SK-N-SH (cell line): ENCODE data around the gene SLC25A25. TPM values are rescaled to one million over a fixed set of nuclear protein-coding genes. Genes with fewer than 3 reads are reported as not detected.

Experiments used
- CTCF ChIA-PET: fragments of 300-600, 350-600 bp; formaldehyde crosslinking; extraction: SDS; loops from one replicate; lab custom pipeline; 2021; lab: Yijun Ruan, JAX
- POLR2A ChIA-PET: fragments of 350-600 bp; sonication (Branson Sonifier 250); formaldehyde crosslinking; extraction: SDS; loops from one replicate; lab custom pipeline; 2020; ENCODE audit warnings: antibody characterized with exemption, inconsistent platforms; lab: Yijun Ruan, JAX
- DNase-seq: peaks from one replicate; pipeline ENCODE4 v3.0.0; 2012
- H2AFZ ChIP-seq: fragments of 200-600 bp; sonication (generic); 2 replicates; pipeline ENCODE4 v1.8.1; 2016; ENCODE audit warnings: antibody characterized with exemption, mild to moderate bottlenecking, low read depth
- H3F3A ChIP-seq: fragments of 200-600 bp; sonication (generic); replicated peaks from 2 replicates; pipeline ENCODE3; 2016; ENCODE audit warnings: antibody characterized with exemption, mild to moderate bottlenecking; ENCODE audit not compliant: insufficient read depth
- H3K27ac ChIP-seq, 2 experiments: fragments of 200-500 bp in 1 of 2; fragments of 200-600 bp in 1 of 2; sonication (Bioruptor generic) in 1 of 2; sonication (generic), shearing (Covaris generic) in 1 of 2; 2 replicates each; pipeline versions ENCODE4 v1.5.1 to v1.6.1; 2014 to 2016; ENCODE audit warnings: low read depth in 2 of 2, inconsistent platforms in 1 of 2, low read length in 1 of 2, mild to moderate bottlenecking in 1 of 2, mixed read lengths in 1 of 2
- H3K27me3 ChIP-seq: fragments of 200-600 bp; sonication (generic), shearing (Covaris generic); 2 replicates; pipeline ENCODE4 v1.6.1; 2016; ENCODE audit warnings: mixed run types; ENCODE audit not compliant: insufficient read depth
- H3K36me3 ChIP-seq, 2 experiments: fragments of 200-500 bp in 1 of 2; fragments of 200-600 bp in 1 of 2; sonication (Bioruptor generic) in 1 of 2; sonication (generic) in 1 of 2; replicated peaks in 1 of 2; 2 replicates each; pipeline versions ENCODE3 to v1.5.1; 2014 to 2016; ENCODE audit warnings: low read length in 1 of 2, mild to moderate bottlenecking in 1 of 2; ENCODE audit not compliant: insufficient read depth in 2 of 2, control insufficient read depth in 1 of 2
- H3K4me1 ChIP-seq, 2 experiments: fragments of 200-500 bp in 1 of 2; fragments of 200-600 bp in 1 of 2; sonication (Bioruptor generic) in 1 of 2; sonication (generic), shearing (Covaris generic) in 1 of 2; 2 replicates each; pipeline versions ENCODE4 v1.5.1 to v1.6.1; 2014 to 2016; ENCODE audit warnings: low read depth in 1 of 2, low read length in 1 of 2, mixed run types in 1 of 2; ENCODE audit not compliant: insufficient read depth in 2 of 2, control insufficient read depth in 1 of 2
- H3K4me2 ChIP-seq: fragments of 200-600 bp; sonication (generic), shearing (Covaris generic); 2 replicates; pipeline ENCODE4 v1.6.1; 2017; ENCODE audit warnings: mixed run types
- H3K4me3 ChIP-seq, 2 experiments: fragments of 200-500 bp in 1 of 2; fragments of 200-600 bp in 1 of 2; sonication (Bioruptor generic) in 1 of 2; sonication (generic), shearing (Covaris generic) in 1 of 2; 2 replicates each; pipeline versions ENCODE4 v1.5.1 to v1.8.1; 2014 to 2016; ENCODE audit warnings: low read depth in 2 of 2, inconsistent platforms in 1 of 2, low read length in 1 of 2, mild to moderate bottlenecking in 1 of 2, mixed read lengths in 1 of 2, moderate library complexity in 1 of 2
- H3K79me2 ChIP-seq: fragments of 200-600 bp; sonication (generic); 2 replicates; pipeline ENCODE4 v1.8.1; 2017; ENCODE audit warnings: mild to moderate bottlenecking; ENCODE audit not compliant: insufficient read depth
- H3K9ac ChIP-seq: fragments of 200-600 bp; sonication (generic); 2 replicates; pipeline ENCODE4 v1.6.1; 2017; ENCODE audit warnings: mixed run types
- H3K9me2 ChIP-seq: fragments of 200-600 bp; sonication (generic); 2 replicates; pipeline ENCODE4 v1.6.1; 2017; ENCODE audit warnings: mixed run types
- H3K9me3 ChIP-seq: fragments of 200-600 bp; sonication (generic); 2 replicates; pipeline ENCODE4 v1.6.1; 2017; ENCODE audit warnings: mixed run types, mild to moderate bottlenecking, moderate library complexity
- H4K20me1 ChIP-seq: fragments of 200-600 bp; sonication (generic); 2 replicates; pipeline ENCODE4 v1.6.1; 2017; ENCODE audit warnings: mild to moderate bottlenecking, mixed run types; ENCODE audit not compliant: insufficient read depth
- CHD2 ChIP-seq: fragments of 150-350 bp; IDR thresholded peaks from 2 replicates; pipeline ENCODE4 v1.6.1; 2018; ENCODE audit warnings: low read length; ENCODE audit not compliant: partially characterized antibody
- EP300 ChIP-seq, 2 experiments: IDR thresholded peaks; 2 replicates each; pipeline versions ENCODE4 v1.4.0 to v1.6.1; 2012; ENCODE audit warnings: borderline replicate concordance in 1 of 2, low read depth in 1 of 2, low read length in 1 of 2
- FOSL2 ChIP-seq: IDR thresholded peaks from 2 replicates; pipeline ENCODE4 v1.4.0; 2012; ENCODE audit warnings: low read depth, mild to moderate bottlenecking, moderate library complexity, borderline replicate concordance
- MAX ChIP-seq: IDR thresholded peaks from 2 replicates; pipeline ENCODE4 v1.4.0; 2012; ENCODE audit warnings: low read depth
- MEF2A ChIP-seq: IDR thresholded peaks from 2 replicates; pipeline ENCODE4 v1.4.0; 2012; ENCODE audit warnings: low read depth, borderline replicate concordance
- MXI1 ChIP-seq: IDR thresholded peaks from 2 replicates; pipeline ENCODE4 v1.6.1; 2012; ENCODE audit warnings: mild to moderate bottlenecking, low read depth, low read length, improper control_type of control experiment
- NFIC ChIP-seq: IDR thresholded peaks from 2 replicates; pipeline ENCODE4 v1.4.0; 2012; ENCODE audit warnings: borderline replicate concordance
- NRF1 ChIP-seq: IDR thresholded peaks from 2 replicates; pipeline ENCODE4 v1.6.1; 2012; ENCODE audit warnings: low read depth, mild to moderate bottlenecking, low read length
- POLR2AphosphoS5 ChIP-seq: IDR thresholded peaks from 2 replicates; pipeline ENCODE4 v1.6.1; 2012; ENCODE audit warnings: low read depth, low read length
- RAD21 ChIP-seq: IDR thresholded peaks from 2 replicates; pipeline ENCODE4 v1.6.1; 2012; ENCODE audit warnings: mild to moderate bottlenecking, low read length
- RCOR1 ChIP-seq: fragments of 150-350 bp; IDR thresholded peaks from 2 replicates; pipeline ENCODE4 v1.6.1; 2017; ENCODE audit warnings: antibody characterized with exemption, low read length
- RFX5 ChIP-seq: IDR thresholded peaks from 2 replicates; pipeline ENCODE4 v1.6.1; 2012; ENCODE audit warnings: mild to moderate bottlenecking, improper control_type of control experiment, low read length
- SIN3A ChIP-seq: IDR thresholded peaks from 2 replicates; pipeline ENCODE4 v1.6.1; 2012; ENCODE audit warnings: low read depth, mild to moderate bottlenecking, low read length, moderate library complexity, borderline replicate concordance
- SMC3 ChIP-seq: IDR thresholded peaks from 2 replicates; pipeline ENCODE4 v1.6.1; 2012; ENCODE audit warnings: low read depth, low read length, improper control_type of control experiment
- TCF12 ChIP-seq: IDR thresholded peaks from 2 replicates; pipeline ENCODE4 v1.4.0; 2012
- YY1 ChIP-seq: IDR thresholded peaks from 2 replicates; pipeline ENCODE4 v1.4.0; 2012; ENCODE audit warnings: low read depth, mild to moderate bottlenecking
- WGBS: methylation state at CpG from one replicate; pipeline ENCODE4 v1.1.6; 2017; ENCODE audit warnings: low lambda C conversion rate; 5-methylcytosine and 5-hydroxymethylcytosine counted together
- polyA plus RNA-seq, 3 experiments: library from polyadenylated mRNA; depleted of rRNA; stranded (reverse); fragments of >200 nt; gene quantifications; 2 replicates each; pipeline ENCODE4 v1.2.3, GENCODE V29; 2012
- TF ChIP-seq, protein P1 (sequence below): IDR thresholded peaks from 2 replicates; pipeline ENCODE4 v1.4.0; 2012; ENCODE audit warnings: low read depth, borderline replicate concordance
- TF ChIP-seq, protein P2 (sequence below): fragments of 150-350 bp; IDR thresholded peaks from 2 replicates; pipeline ENCODE4 v1.6.1; 2017; ENCODE audit warnings: antibody characterized with exemption, low read length, low read depth, borderline replicate concordance
- TF ChIP-seq, protein P3 (sequence below): fragments of 200-600 bp; sonication (generic); IDR thresholded peaks from 2 replicates; pipeline ENCODE4 v1.6.1; 2017; ENCODE audit warnings: antibody characterized with exemption, mild to moderate bottlenecking, moderate library complexity
- TF ChIP-seq, protein P4 (sequence below): IDR thresholded peaks from 2 replicates; pipeline ENCODE4 v1.6.1; 2012; ENCODE audit warnings: mild to moderate bottlenecking, low read depth, low read length, moderate library complexity

The SLC25A25 gene
- polyA plus RNA-seq, 1 of the 3 experiments (the other 2 are of a cell fraction), result 12.1 TPM

GRCh38 chr9:128118472-128118857 is 50.4 kb downstream of the SLC25A25 start:
- ChIA-PET CTCF (interaction anchor here (0.7 to 6.5 kb wide), 48 partner anchors 9 to 376 kb away, joined by 3 to 246 read pairs (median 6); partner anchors contain the start of genes BBLN, EEIG1, NAIF1 and PIP5KL1), POLR2A (interaction anchor here (1.1 to 1.3 kb wide), 2 partner anchors 10 to 146 kb away, joined by 3 read pairs; no protein-coding TSS in a partner anchor)
- H3K9ac ChIP-seq, result no peak overlapping the region
- 96% methylated on average over 3 of the region's 3 CpGs for WGBS
- TF ChIP-seq FOSL2 (no peak), RFX5 (no peak), CHD2 (no peak)
- no peak overlapping the region for H3K27ac ChIP-seq
- no peak overlapping the region for H3K4me3 ChIP-seq
- no peaks in the 10 kb centered on the region for H3K79me2 ChIP-seq
- no peaks in the 10 kb centered on the region for H4K20me1 ChIP-seq
- H3K9me3 ChIP-seq, result no peaks in the 10 kb centered on the region
- H3K4me1 ChIP-seq, result peaks cover 4 to 7% of the 10 kb centered on the region in 2 experiments; a peak in 1 of 4 replicates
- H2AFZ ChIP-seq, result no peak overlapping the region
- H3F3A ChIP-seq, result no peaks in the 10 kb centered on the region
- H3K27me3 ChIP-seq, result no peaks in the 10 kb centered on the region
- no peaks in the 10 kb centered on the region for H3K9me2 ChIP-seq
- DNase-seq, result no peak
- H3K36me3 ChIP-seq, result peaks cover 0 to 16% of the 10 kb centered on the region in 2 experiments
- H3K4me2 ChIP-seq, result no peak overlapping the region

DNA sequence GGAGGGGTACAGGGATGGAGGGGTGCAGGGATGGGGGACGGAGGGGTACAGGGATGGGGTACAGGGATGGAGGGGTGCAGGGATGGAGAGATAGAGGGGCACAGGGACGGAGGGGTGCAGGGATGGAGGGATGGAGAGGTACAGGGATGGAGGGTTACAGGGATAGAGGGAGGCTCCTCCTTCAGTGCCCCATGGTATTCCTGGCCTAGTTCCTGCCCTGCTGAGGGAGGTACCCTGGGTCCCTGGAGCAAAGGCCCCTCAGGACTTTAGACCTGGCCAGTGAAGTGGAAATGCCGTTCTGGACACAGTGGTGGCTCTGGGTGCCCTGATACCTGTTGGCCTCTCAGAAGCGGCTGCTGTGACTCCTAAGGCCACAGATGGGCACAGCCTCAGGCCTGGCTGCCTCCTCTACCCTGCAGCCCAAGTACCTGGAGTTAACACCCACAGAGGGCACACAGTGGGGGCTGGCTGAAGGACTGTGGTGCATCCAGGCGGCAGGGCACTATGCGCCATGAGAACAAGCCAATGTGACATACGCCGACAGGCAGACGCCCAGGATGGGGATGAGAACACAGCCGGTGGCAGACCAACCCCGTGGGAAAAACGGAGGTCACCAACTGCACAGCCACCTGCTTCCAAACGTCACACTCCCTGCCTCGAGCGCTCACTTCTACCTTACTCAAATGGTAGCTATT is 51.1 kb downstream of the SLC25A25 start:
- no peak overlapping the region for H3K27ac ChIP-seq
- H3K9ac ChIP-seq, result no peak overlapping the region
- H3K36me3 ChIP-seq, result peaks cover 0 to 19% of the 10 kb centered on the region in 2 experiments
- H3F3A ChIP-seq, result no peaks in the 10 kb centered on the region
- H3K79me2 ChIP-seq, result no peaks in the 10 kb centered on the region
- H3K4me3 ChIP-seq, result no peak overlapping the region
- no peak overlapping the region for H3K4me2 ChIP-seq
- no peak for DNase-seq
- POLR2A ChIA-PET, result no interaction called here
- H3K4me1 ChIP-seq, result peaks cover 4 to 7% of the 10 kb centered on the region in 2 experiments; a peak in 1 of 4 replicates
- H3K9me3 ChIP-seq, result no peaks in the 10 kb centered on the region
- no peaks in the 10 kb centered on the region for H3K27me3 ChIP-seq
- no peaks in the 10 kb centered on the region for H3K9me2 ChIP-seq
- CTCF ChIA-PET, result interaction anchor here (0.7 to 1.2 kb wide), 4 partner anchors 84 to 176 kb away, joined by 3 to 4 read pairs (median 4); no protein-coding TSS in a partner anchor
- H2AFZ ChIP-seq, result no peak overlapping the region
- no peaks in the 10 kb centered on the region for H4K20me1 ChIP-seq
- WGBS, result 74% methylated on average over 9 of the region's 15 CpGs
- TF ChIP-seq SIN3A (no peak), RCOR1 (no peak), POLR2AphosphoS5 (no peak), YY1 (no peak), MEF2A (no peak), MAX (no peak), SMC3 (no peak), RAD21 (no peak), EP300 (IDR thresholded peaks at IDR 0.05; ENCODE audit: borderline replicate concordance in 1 of 2, low read depth in 1 of 2, low read length in 1 of 2) (no peak), NFIC (no peak), MXI1 (no peak), TCF12 (no peak), NRF1 (no peak)
- TF ChIP-seq, protein P1, sequence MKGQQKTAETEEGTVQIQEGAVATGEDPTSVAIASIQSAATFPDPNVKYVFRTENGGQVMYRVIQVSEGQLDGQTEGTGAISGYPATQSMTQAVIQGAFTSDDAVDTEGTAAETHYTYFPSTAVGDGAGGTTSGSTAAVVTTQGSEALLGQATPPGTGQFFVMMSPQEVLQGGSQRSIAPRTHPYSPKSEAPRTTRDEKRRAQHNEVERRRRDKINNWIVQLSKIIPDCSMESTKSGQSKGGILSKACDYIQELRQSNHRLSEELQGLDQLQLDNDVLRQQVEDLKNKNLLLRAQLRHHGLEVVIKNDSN, result no peak
- TF ChIP-seq, protein P2, sequence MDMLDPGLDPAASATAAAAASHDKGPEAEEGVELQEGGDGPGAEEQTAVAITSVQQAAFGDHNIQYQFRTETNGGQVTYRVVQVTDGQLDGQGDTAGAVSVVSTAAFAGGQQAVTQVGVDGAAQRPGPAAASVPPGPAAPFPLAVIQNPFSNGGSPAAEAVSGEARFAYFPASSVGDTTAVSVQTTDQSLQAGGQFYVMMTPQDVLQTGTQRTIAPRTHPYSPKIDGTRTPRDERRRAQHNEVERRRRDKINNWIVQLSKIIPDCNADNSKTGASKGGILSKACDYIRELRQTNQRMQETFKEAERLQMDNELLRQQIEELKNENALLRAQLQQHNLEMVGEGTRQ, result no peak
- TF ChIP-seq, protein P3, sequence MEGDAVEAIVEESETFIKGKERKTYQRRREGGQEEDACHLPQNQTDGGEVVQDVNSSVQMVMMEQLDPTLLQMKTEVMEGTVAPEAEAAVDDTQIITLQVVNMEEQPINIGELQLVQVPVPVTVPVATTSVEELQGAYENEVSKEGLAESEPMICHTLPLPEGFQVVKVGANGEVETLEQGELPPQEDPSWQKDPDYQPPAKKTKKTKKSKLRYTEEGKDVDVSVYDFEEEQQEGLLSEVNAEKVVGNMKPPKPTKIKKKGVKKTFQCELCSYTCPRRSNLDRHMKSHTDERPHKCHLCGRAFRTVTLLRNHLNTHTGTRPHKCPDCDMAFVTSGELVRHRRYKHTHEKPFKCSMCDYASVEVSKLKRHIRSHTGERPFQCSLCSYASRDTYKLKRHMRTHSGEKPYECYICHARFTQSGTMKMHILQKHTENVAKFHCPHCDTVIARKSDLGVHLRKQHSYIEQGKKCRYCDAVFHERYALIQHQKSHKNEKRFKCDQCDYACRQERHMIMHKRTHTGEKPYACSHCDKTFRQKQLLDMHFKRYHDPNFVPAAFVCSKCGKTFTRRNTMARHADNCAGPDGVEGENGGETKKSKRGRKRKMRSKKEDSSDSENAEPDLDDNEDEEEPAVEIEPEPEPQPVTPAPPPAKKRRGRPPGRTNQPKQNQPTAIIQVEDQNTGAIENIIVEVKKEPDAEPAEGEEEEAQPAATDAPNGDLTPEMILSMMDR, result no peak
- TF ChIP-seq, protein P4, sequence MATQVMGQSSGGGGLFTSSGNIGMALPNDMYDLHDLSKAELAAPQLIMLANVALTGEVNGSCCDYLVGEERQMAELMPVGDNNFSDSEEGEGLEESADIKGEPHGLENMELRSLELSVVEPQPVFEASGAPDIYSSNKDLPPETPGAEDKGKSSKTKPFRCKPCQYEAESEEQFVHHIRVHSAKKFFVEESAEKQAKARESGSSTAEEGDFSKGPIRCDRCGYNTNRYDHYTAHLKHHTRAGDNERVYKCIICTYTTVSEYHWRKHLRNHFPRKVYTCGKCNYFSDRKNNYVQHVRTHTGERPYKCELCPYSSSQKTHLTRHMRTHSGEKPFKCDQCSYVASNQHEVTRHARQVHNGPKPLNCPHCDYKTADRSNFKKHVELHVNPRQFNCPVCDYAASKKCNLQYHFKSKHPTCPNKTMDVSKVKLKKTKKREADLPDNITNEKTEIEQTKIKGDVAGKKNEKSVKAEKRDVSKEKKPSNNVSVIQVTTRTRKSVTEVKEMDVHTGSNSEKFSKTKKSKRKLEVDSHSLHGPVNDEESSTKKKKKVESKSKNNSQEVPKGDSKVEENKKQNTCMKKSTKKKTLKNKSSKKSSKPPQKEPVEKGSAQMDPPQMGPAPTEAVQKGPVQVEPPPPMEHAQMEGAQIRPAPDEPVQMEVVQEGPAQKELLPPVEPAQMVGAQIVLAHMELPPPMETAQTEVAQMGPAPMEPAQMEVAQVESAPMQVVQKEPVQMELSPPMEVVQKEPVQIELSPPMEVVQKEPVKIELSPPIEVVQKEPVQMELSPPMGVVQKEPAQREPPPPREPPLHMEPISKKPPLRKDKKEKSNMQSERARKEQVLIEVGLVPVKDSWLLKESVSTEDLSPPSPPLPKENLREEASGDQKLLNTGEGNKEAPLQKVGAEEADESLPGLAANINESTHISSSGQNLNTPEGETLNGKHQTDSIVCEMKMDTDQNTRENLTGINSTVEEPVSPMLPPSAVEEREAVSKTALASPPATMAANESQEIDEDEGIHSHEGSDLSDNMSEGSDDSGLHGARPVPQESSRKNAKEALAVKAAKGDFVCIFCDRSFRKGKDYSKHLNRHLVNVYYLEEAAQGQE, result no peak
